K562 (cell line): Measurements from ENCODE around the gene TMEM208. TPM values are rescaled to one million over a fixed set of nuclear protein-coding genes. Genes with fewer than 3 reads are reported as not detected.
A peak's percentile ranks its signal among the peaks of the same experiment; 100 is the strongest.

ENCODE experiments used
- HMG20A ChIP-seq: fragments of 450-650 bp; formaldehyde crosslinking; conservative IDR thresholded peaks from 2 replicates; pipeline ENCODE4 v1.4.0; 2020; ENCODE audit warnings: mild to moderate bottlenecking, mixed read lengths
- LCOR ChIP-seq: sonication (generic); formaldehyde crosslinking; IDR thresholded peaks from 2 replicates; pipeline ENCODE4 v1.8.0; 2022; ENCODE audit warnings: mild to moderate bottlenecking, missing genetic modification reagents
- MBD2 ChIP-seq: sonication (generic); IDR thresholded peaks from 2 replicates; pipeline ENCODE4 v1.6.1; 2016; ENCODE audit warnings: low read depth, borderline replicate concordance
- ZBTB1 ChIP-seq: sonication (generic); formaldehyde crosslinking; IDR thresholded peaks from 2 replicates; pipeline ENCODE4 v1.8.1; 2023; ENCODE audit warnings: missing genetic modification reagents, low read depth, mild to moderate bottlenecking, borderline replicate concordance
- ZNF785 ChIP-seq: fragments of 250-450 bp; sonication (Bioruptor Pico); IDR thresholded peaks from 2 replicates; pipeline ENCODE4 v1.4.0; 2020; ENCODE audit warnings: mild to moderate bottlenecking
- polyA plus RNA-seq, 8 experiments: library from polyadenylated mRNA; depleted of rRNA in 4 of 8; stranded (reverse) in 5 of 8; unstranded in 3 of 8; fragments of >200 nt; fragmentation: Nextera tagmentation in 2 of 8; fragmentation: Illumina TruSeq in 1 of 8; extraction: Ambion mirVana in 2 of 8; extraction: Trizol in 1 of 8; gene quantifications; 2 replicates each; pipeline versions ENCODE4 v1.2.1 to v1.2.3, GENCODE V29; 2011 to 2014; ENCODE audit warnings: inconsistent platforms in 1 of 8, missing spikeins in 1 of 8
- total RNA-seq, 7 experiments: library from RNA; depleted of rRNA in 6 of 7; stranded (reverse); fragments of >200 nt in 6 of 7; fragmentation: Illumina TruSeq in 2 of 7; extraction: Trizol in 2 of 7; gene quantifications; 2 replicates each; pipeline versions ENCODE4 v1.2.1 to v1.2.3, GENCODE V29; 2011 to 2021; ENCODE audit warnings: low replicate concordance in 1 of 7
- TF ChIP-seq, protein P1 (sequence below): fragments of 450-650 bp; IDR thresholded peaks from 2 replicates; pipeline ENCODE4 v1.6.1; 2016; ENCODE audit warnings: mild to moderate bottlenecking, moderate library complexity
- TF ChIP-seq, protein P2 (sequence below): sonication (generic); formaldehyde crosslinking; IDR thresholded peaks from 2 replicates; pipeline ENCODE4 v1.8.1; 2023; ENCODE audit warnings: mild to moderate bottlenecking, missing genetic modification reagents

TMEM208 gene
- total and polyA plus RNA-seq, 9 of the 15 experiments (the other 6 are each of a cell fraction or from before 2014, with no cell fraction given), result 31.8 to 239 (median 54.3) TPM

GRCh38 chr16:67247192-67248072 lies 20.5 kb downstream of the TMEM208 start, which contains the start of gene FHOD1 (continued):
- no peak for TF ChIP-seq HMG20A (CRISPR knock-in tag)
- TF ChIP-seq, protein P1, sequence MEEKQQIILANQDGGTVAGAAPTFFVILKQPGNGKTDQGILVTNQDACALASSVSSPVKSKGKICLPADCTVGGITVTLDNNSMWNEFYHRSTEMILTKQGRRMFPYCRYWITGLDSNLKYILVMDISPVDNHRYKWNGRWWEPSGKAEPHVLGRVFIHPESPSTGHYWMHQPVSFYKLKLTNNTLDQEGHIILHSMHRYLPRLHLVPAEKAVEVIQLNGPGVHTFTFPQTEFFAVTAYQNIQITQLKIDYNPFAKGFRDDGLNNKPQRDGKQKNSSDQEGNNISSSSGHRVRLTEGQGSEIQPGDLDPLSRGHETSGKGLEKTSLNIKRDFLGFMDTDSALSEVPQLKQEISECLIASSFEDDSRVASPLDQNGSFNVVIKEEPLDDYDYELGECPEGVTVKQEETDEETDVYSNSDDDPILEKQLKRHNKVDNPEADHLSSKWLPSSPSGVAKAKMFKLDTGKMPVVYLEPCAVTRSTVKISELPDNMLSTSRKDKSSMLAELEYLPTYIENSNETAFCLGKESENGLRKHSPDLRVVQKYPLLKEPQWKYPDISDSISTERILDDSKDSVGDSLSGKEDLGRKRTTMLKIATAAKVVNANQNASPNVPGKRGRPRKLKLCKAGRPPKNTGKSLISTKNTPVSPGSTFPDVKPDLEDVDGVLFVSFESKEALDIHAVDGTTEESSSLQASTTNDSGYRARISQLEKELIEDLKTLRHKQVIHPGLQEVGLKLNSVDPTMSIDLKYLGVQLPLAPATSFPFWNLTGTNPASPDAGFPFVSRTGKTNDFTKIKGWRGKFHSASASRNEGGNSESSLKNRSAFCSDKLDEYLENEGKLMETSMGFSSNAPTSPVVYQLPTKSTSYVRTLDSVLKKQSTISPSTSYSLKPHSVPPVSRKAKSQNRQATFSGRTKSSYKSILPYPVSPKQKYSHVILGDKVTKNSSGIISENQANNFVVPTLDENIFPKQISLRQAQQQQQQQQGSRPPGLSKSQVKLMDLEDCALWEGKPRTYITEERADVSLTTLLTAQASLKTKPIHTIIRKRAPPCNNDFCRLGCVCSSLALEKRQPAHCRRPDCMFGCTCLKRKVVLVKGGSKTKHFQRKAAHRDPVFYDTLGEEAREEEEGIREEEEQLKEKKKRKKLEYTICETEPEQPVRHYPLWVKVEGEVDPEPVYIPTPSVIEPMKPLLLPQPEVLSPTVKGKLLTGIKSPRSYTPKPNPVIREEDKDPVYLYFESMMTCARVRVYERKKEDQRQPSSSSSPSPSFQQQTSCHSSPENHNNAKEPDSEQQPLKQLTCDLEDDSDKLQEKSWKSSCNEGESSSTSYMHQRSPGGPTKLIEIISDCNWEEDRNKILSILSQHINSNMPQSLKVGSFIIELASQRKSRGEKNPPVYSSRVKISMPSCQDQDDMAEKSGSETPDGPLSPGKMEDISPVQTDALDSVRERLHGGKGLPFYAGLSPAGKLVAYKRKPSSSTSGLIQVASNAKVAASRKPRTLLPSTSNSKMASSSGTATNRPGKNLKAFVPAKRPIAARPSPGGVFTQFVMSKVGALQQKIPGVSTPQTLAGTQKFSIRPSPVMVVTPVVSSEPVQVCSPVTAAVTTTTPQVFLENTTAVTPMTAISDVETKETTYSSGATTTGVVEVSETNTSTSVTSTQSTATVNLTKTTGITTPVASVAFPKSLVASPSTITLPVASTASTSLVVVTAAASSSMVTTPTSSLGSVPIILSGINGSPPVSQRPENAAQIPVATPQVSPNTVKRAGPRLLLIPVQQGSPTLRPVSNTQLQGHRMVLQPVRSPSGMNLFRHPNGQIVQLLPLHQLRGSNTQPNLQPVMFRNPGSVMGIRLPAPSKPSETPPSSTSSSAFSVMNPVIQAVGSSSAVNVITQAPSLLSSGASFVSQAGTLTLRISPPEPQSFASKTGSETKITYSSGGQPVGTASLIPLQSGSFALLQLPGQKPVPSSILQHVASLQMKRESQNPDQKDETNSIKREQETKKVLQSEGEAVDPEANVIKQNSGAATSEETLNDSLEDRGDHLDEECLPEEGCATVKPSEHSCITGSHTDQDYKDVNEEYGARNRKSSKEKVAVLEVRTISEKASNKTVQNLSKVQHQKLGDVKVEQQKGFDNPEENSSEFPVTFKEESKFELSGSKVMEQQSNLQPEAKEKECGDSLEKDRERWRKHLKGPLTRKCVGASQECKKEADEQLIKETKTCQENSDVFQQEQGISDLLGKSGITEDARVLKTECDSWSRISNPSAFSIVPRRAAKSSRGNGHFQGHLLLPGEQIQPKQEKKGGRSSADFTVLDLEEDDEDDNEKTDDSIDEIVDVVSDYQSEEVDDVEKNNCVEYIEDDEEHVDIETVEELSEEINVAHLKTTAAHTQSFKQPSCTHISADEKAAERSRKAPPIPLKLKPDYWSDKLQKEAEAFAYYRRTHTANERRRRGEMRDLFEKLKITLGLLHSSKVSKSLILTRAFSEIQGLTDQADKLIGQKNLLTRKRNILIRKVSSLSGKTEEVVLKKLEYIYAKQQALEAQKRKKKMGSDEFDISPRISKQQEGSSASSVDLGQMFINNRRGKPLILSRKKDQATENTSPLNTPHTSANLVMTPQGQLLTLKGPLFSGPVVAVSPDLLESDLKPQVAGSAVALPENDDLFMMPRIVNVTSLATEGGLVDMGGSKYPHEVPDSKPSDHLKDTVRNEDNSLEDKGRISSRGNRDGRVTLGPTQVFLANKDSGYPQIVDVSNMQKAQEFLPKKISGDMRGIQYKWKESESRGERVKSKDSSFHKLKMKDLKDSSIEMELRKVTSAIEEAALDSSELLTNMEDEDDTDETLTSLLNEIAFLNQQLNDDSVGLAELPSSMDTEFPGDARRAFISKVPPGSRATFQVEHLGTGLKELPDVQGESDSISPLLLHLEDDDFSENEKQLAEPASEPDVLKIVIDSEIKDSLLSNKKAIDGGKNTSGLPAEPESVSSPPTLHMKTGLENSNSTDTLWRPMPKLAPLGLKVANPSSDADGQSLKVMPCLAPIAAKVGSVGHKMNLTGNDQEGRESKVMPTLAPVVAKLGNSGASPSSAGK, result peak; percentile 87
- no peak for TF ChIP-seq MBD2
- peak; percentile 53; the same call in 1 of the 2 replicates for TF ChIP-seq ZBTB1 (CRISPR knock-in tag)
- TF ChIP-seq, protein P2, sequence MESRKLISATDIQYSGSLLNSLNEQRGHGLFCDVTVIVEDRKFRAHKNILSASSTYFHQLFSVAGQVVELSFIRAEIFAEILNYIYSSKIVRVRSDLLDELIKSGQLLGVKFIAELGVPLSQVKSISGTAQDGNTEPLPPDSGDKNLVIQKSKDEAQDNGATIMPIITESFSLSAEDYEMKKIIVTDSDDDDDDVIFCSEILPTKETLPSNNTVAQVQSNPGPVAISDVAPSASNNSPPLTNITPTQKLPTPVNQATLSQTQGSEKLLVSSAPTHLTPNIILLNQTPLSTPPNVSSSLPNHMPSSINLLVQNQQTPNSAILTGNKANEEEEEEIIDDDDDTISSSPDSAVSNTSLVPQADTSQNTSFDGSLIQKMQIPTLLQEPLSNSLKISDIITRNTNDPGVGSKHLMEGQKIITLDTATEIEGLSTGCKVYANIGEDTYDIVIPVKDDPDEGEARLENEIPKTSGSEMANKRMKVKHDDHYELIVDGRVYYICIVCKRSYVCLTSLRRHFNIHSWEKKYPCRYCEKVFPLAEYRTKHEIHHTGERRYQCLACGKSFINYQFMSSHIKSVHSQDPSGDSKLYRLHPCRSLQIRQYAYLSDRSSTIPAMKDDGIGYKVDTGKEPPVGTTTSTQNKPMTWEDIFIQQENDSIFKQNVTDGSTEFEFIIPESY (CRISPR knock-in tag), result peak; percentile 39; the same call in 1 of the 2 replicates
- TF ChIP-seq LCOR, result peak; percentile 55; the same call in 1 of the 2 replicates
- TF ChIP-seq ZNF785 (CRISPR knock-in tag), result no peak
- TF ChIP-seq, all 486 proteins: peak for 85
